Transverse colon (tissue), 4 donors: Measurements from ENCODE around the gene GPR61. TPM values are rescaled to one million over a fixed set of nuclear protein-coding genes. Genes with fewer than 3 reads are reported as not detected.

Source experiments
- DNase-seq: peaks from one replicate; pipeline ENCODE4 v3.0.0-alpha.2; 2019
- H3K27ac ChIP-seq, 4 donors: fragments of 200-600 bp; sonication (generic); 2 replicates each; pipeline ENCODE4 v1.5.1; 2016 to 2018; ENCODE audit warnings: inconsistent platforms in 4 of 4
- H3K27me3 ChIP-seq: fragments of 200-600 bp; sonication (generic); 2 replicates; pipeline ENCODE4 v1.5.1; 2017; ENCODE audit warnings: inconsistent platforms
- H3K36me3 ChIP-seq, 4 donors: fragments of 200-600 bp; sonication (generic); 2 replicates each; pipeline ENCODE4 v1.5.1; 2017 to 2019; ENCODE audit warnings: inconsistent platforms in 4 of 4
- H3K4me1 ChIP-seq, 4 donors: fragments of 200-600 bp; sonication (generic); 2 replicates each; pipeline ENCODE4 v1.5.1; 2017 to 2020; ENCODE audit warnings: inconsistent platforms in 4 of 4
- H3K4me3 ChIP-seq, 4 donors: fragments of 200-600 bp; sonication (generic); 1 replicate in 1 of 4; 2 replicates in 3 of 4; pipeline versions ENCODE4 v1.5.1 to v1.6.1; 2017 to 2019; ENCODE audit warnings: inconsistent platforms in 4 of 4
- H3K9me3 ChIP-seq, 2 donors: fragments of 200-600 bp; sonication (generic); 2 replicates each; pipeline ENCODE4 v1.5.1; 2017 to 2019; ENCODE audit warnings: inconsistent platforms in 2 of 2
- CTCF ChIP-seq, 5 experiments: fragments of 200-600 bp in 3 of 5; fragments of 450-650 bp in 2 of 5; sonication (generic) in 3 of 5; IDR thresholded peaks; 1 replicate in 2 of 5; 2 replicates in 3 of 5; pipeline ENCODE4 v1.5.1; 2016 to 2017; ENCODE audit warnings: antibody characterized with exemption in 5 of 5, inconsistent platforms in 3 of 5, mild to moderate bottlenecking in 2 of 5, moderate library complexity in 1 of 5
- EP300 ChIP-seq: sonication (generic); formaldehyde crosslinking; IDR thresholded peaks from one replicate; pipeline ENCODE4 v1.6.1; 2017; ENCODE audit warnings: antibody characterized with exemption, low read depth
- POLR2A ChIP-seq: fragments of 450-650 bp; IDR thresholded peaks from one replicate; pipeline ENCODE4 v1.6.1; 2016; ENCODE audit warnings: antibody characterized with exemption, mild to moderate bottlenecking, moderate library complexity
- POLR2AphosphoS5 ChIP-seq, 3 donors: sonication (generic); formaldehyde crosslinking; IDR thresholded peaks; one replicate each; pipeline ENCODE4 v1.6.1; 2016; ENCODE audit warnings: antibody characterized with exemption in 3 of 3
- WGBS, 2 donors: methylation state at CpG; one replicate each; pipeline ENCODE4 v1.1.5; 2018; ENCODE audit warnings: low coverage in 1 of 2; 5-methylcytosine and 5-hydroxymethylcytosine counted together
- in situ Hi-C, 4 donors: fragments of 200-750 bp; cut with MboI; loops; one replicate each; pipeline versions ENCODE4 v1.15.0 to v1.15.1; 2017; ENCODE audit warnings: low sequenced_read_pairs in 3 of 4, low pct_ligation_motif_present in 1 of 4, low pct_unique_long_range_greater_than_20kb in 1 of 4
- intact Hi-C: fragments of 100-400 bp; cut with DNase I; formaldehyde crosslinking; loops from one replicate; pipeline ENCODE4 v1.15.1; 2023; ENCODE audit warnings: low total_unique reads
- total RNA-seq, 4 donors: library from RNA; depleted of rRNA; stranded (reverse); fragments of >200 nt; gene quantifications; one replicate each; pipeline ENCODE4 v1.1.0, GENCODE V29; 2016

GPR61 gene
- total RNA-seq, 4 donors from 2014 or later = not detected

- H3K4me1 ChIP-seq = peaks cover 1 to 15% (median 3%) of the 10 kb centered on the region in 4 donors
- no peaks in the 10 kb centered on the region for H3K9me3 ChIP-seq
- no peak overlapping the region for H3K27ac ChIP-seq
- TF ChIP-seq EP300 (no peak), CTCF (IDR thresholded peaks at IDR 0.05) (no peak), POLR2A (no peak), POLR2AphosphoS5 (IDR thresholded peaks at IDR 0.05) (no peak)
- in situ Hi-C loops (loop anchor here in 2 of 4 donors (10.0 to 25.0 kb wide), 2 partner anchors 273 to 450 kb away; partner anchors contain the start of gene AHCYL1 (in 1 of the 2)), intact Hi-C loops (no loop called here)
- H3K27me3 ChIP-seq = no peaks in the 10 kb centered on the region
- no peaks in the 10 kb centered on the region for H3K36me3 ChIP-seq
- no peak overlapping the region for H3K4me3 ChIP-seq
- 92 to 100% methylated on average over 1 to 9 of the region's 9 CpGs for WGBS, 2 donors
- DNase-seq = no peak
Observed at GRCh38 chr1:109537450-109538178, 2.1 kb upstream of the GPR61 start.

GRCh38 chr1:109538827-109539555 lies 681 bp upstream of the GPR61 start:
- in situ Hi-C loops (loop anchor here in 2 of 4 donors (10.0 to 25.0 kb wide), 2 partner anchors 274 to 448 kb away; partner anchors contain the start of gene AHCYL1 (in 1 of the 2)), intact Hi-C loops (no loop called here)
- Histone ChIP-seq H3K4me1 (peaks cover 0 to 10% (median 0%) of the 10 kb centered on the region in 4 donors), H3K9me3 (no peaks in the 10 kb centered on the region), H3K27ac (no peak overlapping the region), H3K4me3 (no peak overlapping the region), H3K36me3 (no peaks in the 10 kb centered on the region), H3K27me3 (no peaks in the 10 kb centered on the region)
- no peak for DNase-seq
- no peak for TF ChIP-seq EP300
- no peak for TF ChIP-seq POLR2A
- TF ChIP-seq POLR2AphosphoS5 (IDR thresholded peaks at IDR 0.05) = no peak
- no peak for TF ChIP-seq CTCF (IDR thresholded peaks at IDR 0.05)
- 88% methylated on average over 9 of the region's 9 CpGs; no CpG with 5 or more reads in 1 of the 2 donors for WGBS, 2 donors

GRCh38 chr1:109541102-109541501 lies 1.4 kb downstream of the GPR61 start:
- Histone ChIP-seq H3K27ac (no peak overlapping the region), H3K27me3 (no peaks in the 10 kb centered on the region), H3K36me3 (no peaks in the 10 kb centered on the region), H3K4me1 (peaks cover 0 to 7% (median 0%) of the 10 kb centered on the region in 4 donors), H3K4me3 (no peak overlapping the region), H3K9me3 (no peaks in the 10 kb centered on the region)
- TF ChIP-seq EP300 = no peak
- no peak for TF ChIP-seq CTCF (IDR thresholded peaks at IDR 0.05)
- no peak for TF ChIP-seq POLR2AphosphoS5 (IDR thresholded peaks at IDR 0.05)
- TF ChIP-seq POLR2A = no peak
- 71% methylated on average over 3 of the region's 3 CpGs; no CpG with 5 or more reads in 1 of the 2 donors for WGBS, 2 donors
- DNase-seq = no peak
- in situ Hi-C loops = loop anchor here (5.0 to 25.0 kb wide), 5 partner anchors 84 to 446 kb away; partner anchors contain the start of gene AHCYL1 (in 4 of the 4)
- intact Hi-C loops = loop anchor here (2.0 kb wide), 1 partner anchor 232 kb away; no protein-coding TSS in a partner anchor

DNA sequence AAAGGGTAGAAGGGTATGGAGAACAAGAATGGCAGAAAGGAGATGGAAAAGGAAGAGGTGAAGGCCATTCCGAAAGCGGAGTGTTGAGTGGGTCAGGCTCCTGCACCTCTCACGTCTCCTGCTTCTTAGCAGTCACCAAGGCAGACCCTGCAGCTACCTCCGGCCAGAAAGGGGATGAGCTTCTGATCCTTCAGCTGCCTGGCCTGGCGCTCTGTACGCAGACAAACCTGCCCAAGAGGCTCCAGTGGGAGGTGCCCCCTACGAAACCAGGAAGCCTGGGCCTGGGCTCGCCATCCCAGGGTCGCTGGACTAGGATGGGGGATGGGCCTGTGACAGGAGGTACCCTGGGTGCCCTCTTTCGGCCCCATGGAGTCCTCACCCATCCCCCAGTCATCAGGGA lies 3.0 kb downstream of the GPR61 start:
- intact Hi-C loops (no loop called here), in situ Hi-C loops (loop anchor here (5.0 to 25.0 kb wide), 5 partner anchors 82 to 445 kb away; partner anchors contain the start of gene AHCYL1 (in 4 of the 4))

More for the DNA sequence above, 3.0 kb downstream of the GPR61 start:
- Histone ChIP-seq H3K9me3 (no peaks in the 10 kb centered on the region), H3K27ac (no peak overlapping the region), H3K27me3 (no peaks in the 10 kb centered on the region), H3K4me1 (peaks cover 0 to 15% (median 12%) of the 10 kb centered on the region in 4 donors), H3K36me3 (no peaks in the 10 kb centered on the region), H3K4me3 (no peak overlapping the region)
- no peak for DNase-seq
- 84 to 92% methylated on average over 4 to 10 of the region's 10 CpGs for WGBS, 2 donors
- no peak for TF ChIP-seq POLR2AphosphoS5 (IDR thresholded peaks at IDR 0.05)
- no peak for TF ChIP-seq EP300
- TF ChIP-seq POLR2A = no peak
- no peak for TF ChIP-seq CTCF (IDR thresholded peaks at IDR 0.05)
